HEK293T (cell line): Measurements from ENCODE around the gene GALNT18.

Experiments used
- FOXK2 ChIP-seq: fragments of 450-650 bp; IDR thresholded peaks from 2 replicates; pipeline ENCODE4 v1.6.1; 2016; ENCODE audit warnings: mild to moderate bottlenecking
- LEF1 ChIP-seq: fragments of 450-650 bp; IDR thresholded peaks from 2 replicates; pipeline ENCODE4 v1.6.1; 2017; ENCODE audit warnings: mild to moderate bottlenecking, borderline replicate concordance

DNA sequence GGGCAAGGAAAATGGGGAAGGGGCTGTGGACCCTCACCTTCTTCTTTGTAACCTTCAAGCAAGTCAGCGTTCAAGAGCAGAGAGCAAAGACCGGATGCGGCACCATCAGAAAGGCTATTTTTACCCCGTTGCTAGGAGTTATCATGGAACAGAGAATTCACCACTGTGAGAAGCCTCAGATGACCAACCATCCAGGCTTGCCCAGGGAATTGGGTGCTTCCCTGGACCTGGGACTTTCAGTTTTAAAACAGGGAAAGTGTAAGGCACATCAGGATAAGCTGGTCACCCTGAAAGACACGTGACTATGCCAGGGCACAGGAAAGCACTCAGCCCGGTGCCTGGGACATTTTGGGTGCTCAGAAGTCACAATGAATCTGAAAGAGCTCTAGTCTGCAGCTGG, 10.4 kb downstream of the GALNT18 start:
- TF ChIP-seq LEF1 (no peak), FOXK2 (no peak)
